BE2C (cell line): ENCODE results near the gene KLHL25.
A peak's percentile ranks its signal among the peaks of the same experiment; 100 is the strongest.

Experiments
- DNase-seq: peaks from one replicate; pipeline ENCODE4 v3.0.0-alpha.2; 2020
- H3K27me3 ChIP-seq: fragments of 250-450 bp; sonication (Bioruptor Pico); 2 replicates; pipeline ENCODE4 v1.5.1; 2020; ENCODE audit warnings: mild to moderate bottlenecking
- H3K36me3 ChIP-seq: fragments of 250-450 bp; sonication (Bioruptor Pico); 2 replicates; pipeline ENCODE4 v1.5.1; 2020; ENCODE audit warnings: mild to moderate bottlenecking
- H3K4me1 ChIP-seq: fragments of 250-450 bp; sonication (Bioruptor Pico); 2 replicates; pipeline ENCODE4 v1.5.1; 2020
- H3K4me3 ChIP-seq: 2 replicates; pipeline ENCODE4 v1.5.1; 2011; ENCODE audit warnings: low read depth, low read length
- H3K9me3 ChIP-seq: fragments of 250-450 bp; sonication (Bioruptor Pico); 2 replicates; pipeline ENCODE4 v1.5.1; 2020
- CTCF ChIP-seq: IDR thresholded peaks from 2 replicates; pipeline ENCODE4 v1.5.1; 2012; ENCODE audit warnings: mild to moderate bottlenecking, low read depth, low read length

KLHL25 gene

GRCh38 chr15:85760531-85761371 lies 34.0 kb downstream of the KLHL25 start:
- no peaks in the 10 kb centered on the region for H3K27me3 ChIP-seq
- H3K4me1 ChIP-seq = peaks cover 13% of the 10 kb centered on the region
- no peaks in the 10 kb centered on the region for H3K36me3 ChIP-seq
- peak; percentile 34; the same call in 1 of the 2 replicates for TF ChIP-seq CTCF
- no peak for DNase-seq
- H3K4me3 ChIP-seq = no peak overlapping the region
- no peaks in the 10 kb centered on the region for H3K9me3 ChIP-seq

GRCh38 chr15:85760049-85760448 lies 34.7 kb downstream of the KLHL25 start:
- Histone ChIP-seq H3K9me3 (no peaks in the 10 kb centered on the region), H3K4me3 (no peak overlapping the region), H3K36me3 (no peaks in the 10 kb centered on the region), H3K4me1 (peaks cover 13% of the 10 kb centered on the region), H3K27me3 (no peaks in the 10 kb centered on the region)
- TF ChIP-seq CTCF = no peak
- DNase-seq = no peak

- H3K4me3 ChIP-seq = no peak overlapping the region
- H3K36me3 ChIP-seq = no peaks in the 10 kb centered on the region
- no peaks in the 10 kb centered on the region for H3K27me3 ChIP-seq
- TF ChIP-seq CTCF = no peak
- no peaks in the 10 kb centered on the region for H3K9me3 ChIP-seq
- H3K4me1 ChIP-seq = peaks cover 7% of the 10 kb centered on the region
- peak; percentile 90 for DNase-seq
Measured at GRCh38 chr15:85759376-85759775, 35.3 kb downstream of the KLHL25 start.

GRCh38 chr15:85758655-85758978 lies 36.1 kb downstream of the KLHL25 start:
- Histone ChIP-seq H3K27me3 (no peaks in the 10 kb centered on the region), H3K4me1 (0 out of 2 replicates have a peak, but pooled peaks cover 3% of the 10 kb centered on the region), H3K9me3 (no peaks in the 10 kb centered on the region), H3K36me3 (no peaks in the 10 kb centered on the region), H3K4me3 (no peak overlapping the region)
- no peak for TF ChIP-seq CTCF
- no peak for DNase-seq

- Histone ChIP-seq H3K4me3 (no peak overlapping the region), H3K9me3 (no peaks in the 10 kb centered on the region), H3K4me1 (0 out of 2 replicates have a peak, but pooled peaks cover 3% of the 10 kb centered on the region), H3K27me3 (no peaks in the 10 kb centered on the region), H3K36me3 (no peaks in the 10 kb centered on the region)
- no peak for DNase-seq
- TF ChIP-seq CTCF = no peak
Measured at GRCh38 chr15:85757939-85758654, 36.6 kb downstream of the KLHL25 start.
